SHP77 (cell line): ENCODE data around the gene KLHL22.
"Not testable (repeated sequence)": the region's sequence is repeated elsewhere in the genome, so short reads cannot be mapped to it uniquely, and the experiment has no call there.

ENCODE experiments used
- DNase-seq, 2 experiments: peaks; one replicate each; lab custom pipeline; 2025; lab: John Stamatoyannopoulos, UW

The KLHL22 gene

DNA sequence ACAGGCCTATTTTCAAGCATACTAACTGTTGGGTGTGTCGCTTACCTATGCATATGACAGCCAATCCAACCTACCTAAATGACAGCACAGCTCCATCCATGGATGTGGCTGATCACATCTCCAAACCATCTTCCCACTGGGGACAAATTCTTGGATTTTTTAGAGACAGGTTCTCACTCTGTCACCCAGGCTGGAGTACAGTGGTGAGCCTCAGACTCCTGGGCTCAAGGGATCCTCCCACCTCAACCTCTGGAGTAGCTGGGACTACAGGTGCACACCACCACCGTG lies 76.0 kb downstream of the KLHL22 start:
- no peak for DNase-seq

GRCh38 chr22:20418211-20418788 lies 77.3 kb downstream of the KLHL22 start:
- DNase-seq, result peak; percentile 59 to 85

GRCh38 chr22:20415699-20416098 lies 79.9 kb downstream of the KLHL22 start:
- not testable (repeated sequence) for DNase-seq

GRCh38 chr22:20415241-20415640 lies 80.4 kb downstream of the KLHL22 start:
- not testable (repeated sequence) for DNase-seq

DNA sequence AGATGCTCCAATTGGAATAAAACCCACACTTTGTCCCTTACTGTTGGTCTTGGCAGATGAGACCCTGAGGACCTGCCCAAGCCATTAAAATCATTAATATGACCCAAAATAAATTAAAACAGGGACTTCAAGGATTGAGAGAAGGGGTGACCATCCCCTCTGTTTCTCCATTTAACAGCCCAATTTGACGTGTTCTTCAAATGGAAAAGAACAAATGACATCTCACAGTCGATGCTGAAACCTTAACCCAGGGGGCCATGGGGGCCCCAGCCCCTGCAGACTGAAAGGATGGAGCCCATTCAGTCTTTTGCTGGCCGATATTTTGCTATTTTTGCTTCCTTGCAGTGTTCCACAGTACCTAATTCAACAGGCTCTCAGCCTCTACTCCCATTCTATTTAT lies 81.1 kb downstream of the KLHL22 start:
- no peak for DNase-seq

- DNase-seq, result no peak
Measured at GRCh38 chr22:20414059-20414440, 81.5 kb downstream of the KLHL22 start.

DNA sequence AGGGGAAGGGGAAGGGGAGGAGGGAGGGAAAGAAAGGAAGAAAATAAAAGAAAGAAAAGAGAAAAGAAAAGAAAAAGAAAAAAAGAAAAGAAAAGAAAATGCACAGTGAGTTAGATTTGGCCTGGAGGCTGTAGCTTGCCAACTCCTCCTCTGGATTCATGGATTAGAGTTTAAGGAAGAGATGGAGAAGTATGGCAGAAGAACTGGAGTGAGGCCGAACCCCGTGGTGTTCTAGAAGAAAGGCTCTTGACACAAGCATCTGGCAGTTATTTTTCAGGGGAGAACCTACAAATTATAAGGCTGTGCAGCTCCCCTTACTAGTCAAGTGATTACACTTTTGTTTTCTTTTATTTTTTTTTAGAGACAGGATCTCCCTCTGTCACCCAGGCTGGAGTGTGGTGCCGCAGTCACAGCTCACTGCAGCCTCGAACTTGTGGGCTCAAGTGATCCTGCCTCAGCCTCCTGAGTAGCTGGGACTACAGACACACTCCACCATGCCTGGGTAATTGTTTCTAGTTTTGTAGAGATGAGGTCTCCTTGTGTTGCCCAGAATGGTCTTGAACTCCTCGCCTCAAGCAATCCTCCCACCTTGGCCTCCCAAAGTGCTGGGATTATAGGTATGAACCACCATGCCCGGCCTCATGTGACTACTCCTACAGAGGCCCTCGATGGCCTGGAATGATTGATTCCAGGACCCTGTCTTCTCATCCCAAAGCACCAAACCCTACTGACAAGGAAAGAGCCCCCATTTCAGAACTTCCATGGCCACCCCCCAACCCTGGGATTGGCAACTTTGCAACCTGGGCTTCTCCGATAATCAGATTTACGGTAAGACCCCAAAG lies 82.2 kb downstream of the KLHL22 start:
- no peak for DNase-seq

- DNase-seq, result no peak
Measured at GRCh38 chr22:20412474-20413216, 83.0 kb downstream of the KLHL22 start.

- DNase-seq, result not testable (repeated sequence)
Measured at GRCh38 chr22:20409385-20409784, 86.2 kb downstream of the KLHL22 start.

- no peak for DNase-seq
Measured at GRCh38 chr22:20408891-20409290, 86.7 kb downstream of the KLHL22 start.

DNA sequence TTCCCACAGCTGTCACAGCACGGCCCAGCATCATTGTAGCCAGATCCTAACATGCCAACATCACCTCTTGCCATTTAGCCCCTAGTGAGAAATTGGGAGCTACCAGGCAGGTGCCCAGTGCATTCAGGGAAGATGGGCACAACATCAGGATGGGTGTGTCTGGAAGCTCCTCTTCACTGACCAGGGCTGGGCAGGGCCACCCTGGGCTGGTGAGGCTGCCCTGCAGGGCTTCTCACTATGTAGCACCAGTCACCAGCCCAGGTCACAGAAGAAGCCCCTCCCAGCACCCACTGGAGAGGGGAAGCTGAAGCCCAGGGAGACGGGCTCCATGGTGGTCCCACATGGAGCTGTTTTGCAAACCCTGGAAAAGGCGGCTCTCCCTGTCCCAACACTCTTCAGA lies 87.8 kb downstream of the KLHL22 start:
- DNase-seq, result no peak

GRCh38 chr22:20406686-20407408 lies 88.7 kb downstream of the KLHL22 start:
- no peak for DNase-seq

DNA sequence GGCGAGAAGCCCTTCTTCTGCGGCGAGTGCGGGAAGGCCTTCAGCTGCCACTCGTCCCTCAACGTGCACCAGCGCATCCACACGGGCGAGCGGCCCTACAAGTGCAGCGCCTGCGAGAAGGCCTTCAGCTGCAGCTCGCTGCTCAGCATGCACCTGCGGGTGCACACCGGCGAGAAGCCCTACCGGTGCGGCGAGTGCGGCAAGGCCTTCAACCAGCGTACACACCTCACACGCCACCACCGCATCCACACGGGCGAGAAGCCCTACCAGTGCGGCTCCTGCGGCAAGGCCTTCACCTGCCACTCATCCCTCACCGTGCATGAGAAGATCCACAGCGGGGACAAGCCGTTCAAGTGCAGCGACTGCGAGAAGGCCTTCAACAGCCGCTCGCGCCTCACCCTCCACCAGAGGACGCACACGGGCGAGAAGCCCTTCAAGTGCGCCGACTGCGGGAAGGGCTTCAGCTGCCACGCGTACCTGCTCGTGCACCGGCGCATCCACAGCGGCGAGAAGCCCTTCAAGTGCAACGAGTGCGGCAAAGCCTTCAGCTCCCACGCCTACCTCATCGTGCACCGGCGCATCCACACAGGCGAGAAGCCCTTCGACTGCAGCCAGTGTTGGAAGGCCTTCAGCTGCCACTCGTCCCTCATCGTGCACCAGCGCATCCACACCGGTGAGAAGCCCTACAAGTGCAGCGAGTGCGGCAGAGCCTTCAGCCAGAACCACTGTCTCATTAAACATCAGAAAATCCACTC lies 89.5 kb downstream of the KLHL22 start:
- no peak for DNase-seq

- no peak for DNase-seq
Measured at GRCh38 chr22:20405291-20405930, 90.2 kb downstream of the KLHL22 start.

DNA sequence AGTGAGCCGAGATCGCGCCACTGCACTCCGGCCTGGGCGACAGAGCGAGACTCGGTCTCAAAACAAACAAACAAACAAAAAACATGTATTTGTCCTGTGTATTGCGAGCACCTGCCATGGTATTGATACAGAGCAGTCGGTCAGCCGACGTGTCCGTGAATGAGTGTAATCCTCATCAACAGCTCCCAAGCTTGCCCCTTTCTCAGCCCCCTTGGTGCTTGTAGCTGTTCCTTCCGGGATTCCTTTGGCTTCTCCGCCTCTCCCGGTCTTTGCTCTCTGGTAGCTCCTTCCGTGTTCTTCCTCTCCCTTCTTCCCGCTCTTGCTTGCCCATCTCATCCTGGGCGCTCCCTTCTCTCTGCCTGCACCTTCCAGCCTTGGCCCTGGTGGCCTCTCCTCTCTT lies 90.7 kb downstream of the KLHL22 start:
- no peak for DNase-seq

DNA sequence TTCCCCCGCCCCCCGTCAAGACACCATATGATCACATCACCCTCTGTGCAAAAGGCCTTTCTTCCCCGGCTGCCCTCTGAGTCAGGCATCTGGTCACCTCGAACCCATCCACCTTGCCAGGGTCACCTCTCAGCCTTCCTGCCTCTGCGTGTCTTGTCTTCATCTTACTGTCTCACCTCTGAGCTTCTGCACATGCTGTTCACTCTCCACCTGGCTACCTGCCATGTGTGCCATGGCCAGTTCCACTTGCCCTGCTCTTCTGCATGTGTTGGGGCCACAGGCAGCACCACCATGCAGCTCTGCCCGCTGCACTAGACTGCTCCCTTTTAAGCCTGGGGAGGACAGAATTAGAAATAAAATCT lies 91.8 kb downstream of the KLHL22 start:
- DNase-seq, result no peak

- DNase-seq, result no peak
Measured at GRCh38 chr22:20402960-20403778, 92.4 kb downstream of the KLHL22 start.

DNA sequence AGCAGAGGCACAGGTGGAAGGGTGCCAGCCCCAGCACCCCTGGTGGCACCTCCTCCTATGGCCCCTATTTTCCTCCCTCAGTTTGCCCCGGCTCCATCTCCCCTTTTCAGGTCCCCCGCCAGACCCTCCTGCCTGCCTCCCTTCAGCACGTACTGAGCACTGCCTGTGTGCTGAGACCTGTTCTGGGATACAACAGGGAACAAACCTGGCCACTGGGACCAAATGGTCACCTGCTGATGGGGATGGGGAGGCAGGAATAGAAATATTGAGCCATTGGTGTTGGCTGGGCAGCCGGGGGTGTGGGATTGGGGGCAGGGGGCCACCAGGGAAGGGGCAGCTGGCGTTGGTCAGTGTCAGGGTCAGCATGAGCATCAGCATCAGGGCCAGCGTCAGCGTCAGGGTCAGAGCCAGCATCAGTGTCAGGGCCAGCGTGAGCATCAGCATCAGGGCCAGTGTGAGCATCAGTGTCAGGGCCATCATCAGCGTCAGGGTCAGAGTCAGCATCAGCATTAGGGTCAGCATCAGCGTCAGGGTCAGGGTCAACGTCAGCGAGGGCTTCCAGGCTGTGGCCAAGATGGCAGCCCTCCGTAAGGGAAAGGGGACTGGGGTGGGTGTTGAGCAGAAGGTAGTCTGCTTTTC lies 94.1 kb downstream of the KLHL22 start:
- DNase-seq, result no peak

- no peak for DNase-seq
Measured at GRCh38 chr22:20400606-20401375, 94.8 kb downstream of the KLHL22 start.
